Subcutaneous abdominal adipose tissue (tissue), 5 donors: Measurements from ENCODE around the gene ECI1.
"Not testable (repeated sequence)": the region's sequence is repeated elsewhere in the genome, so short reads cannot be mapped to it uniquely, and the experiment has no call there.

Source experiments
- H3K27ac ChIP-seq: one replicate; pipeline ENCODE4 v1.7.0; 2013; ENCODE audit warnings: low read depth, mild to moderate bottlenecking, inconsistent platforms, low read length, moderate library complexity
- H3K27me3 ChIP-seq, 5 donors: one replicate each; pipeline ENCODE4 v1.7.0; 2013; ENCODE audit warnings: low read length in 5 of 5, inconsistent platforms in 1 of 5; ENCODE audit not compliant: control insufficient read depth in 5 of 5, insufficient read depth in 4 of 5
- H3K36me3 ChIP-seq, 5 donors: one replicate each; pipeline ENCODE4 v1.7.0; 2013; ENCODE audit warnings: low read length in 5 of 5; ENCODE audit not compliant: control insufficient read depth in 5 of 5, insufficient read depth in 5 of 5
- H3K4me1 ChIP-seq, 5 donors: one replicate each; pipeline ENCODE4 v1.7.0; 2013; ENCODE audit warnings: low read length in 5 of 5, mild to moderate bottlenecking in 3 of 5, moderate library complexity in 1 of 5; ENCODE audit not compliant: control insufficient read depth in 5 of 5, insufficient read depth in 5 of 5
- H3K4me3 ChIP-seq, 5 donors: one replicate each; pipeline ENCODE4 v1.7.0; 2013; ENCODE audit warnings: low read length in 5 of 5, low read depth in 1 of 5
- H3K9ac ChIP-seq, 5 donors: one replicate each; pipeline ENCODE4 v1.7.0; 2013; ENCODE audit warnings: low read length in 5 of 5, mild to moderate bottlenecking in 4 of 5, moderate library complexity in 3 of 5
- H3K9me3 ChIP-seq, 5 donors: one replicate each; pipeline ENCODE4 v1.7.0; 2013; ENCODE audit warnings: low read length in 5 of 5; ENCODE audit not compliant: control insufficient read depth in 5 of 5
- donor health status: healthy.
- donor health status: healthy.
- donor health status: healthy.
- donor health status: healthy.
- donor health status: healthy.

ECI1 gene

GRCh38 chr16:2207872-2208271, 43.5 kb downstream of the ECI1 start:
- H3K9me3 ChIP-seq: no peaks in the 10 kb centered on the region
- peaks cover 7 to 35% (median 28%) of the 10 kb centered on the region in 5 donors for H3K4me1 ChIP-seq
- H3K27ac ChIP-seq: no peak overlapping the region
- H3K9ac ChIP-seq: no peak overlapping the region
- H3K27me3 ChIP-seq: no peaks in the 10 kb centered on the region
- H3K4me3 ChIP-seq: no peak overlapping the region
- H3K36me3 ChIP-seq: peaks cover 0 to 48% (median 31%) of the 10 kb centered on the region in 5 donors

GRCh38 chr16:2206780-2207433, 44.5 kb downstream of the ECI1 start:
- Histone ChIP-seq H3K36me3 (peaks cover 0 to 40% (median 31%) of the 10 kb centered on the region in 5 donors), H3K4me1 (peaks cover 6 to 25% (median 21%) of the 10 kb centered on the region in 5 donors), H3K9ac (no peak overlapping the region), H3K27ac (no peak overlapping the region), H3K27me3 (no peaks in the 10 kb centered on the region), H3K9me3 (no peaks in the 10 kb centered on the region), H3K4me3 (no peak overlapping the region)

- Histone ChIP-seq H3K36me3 (peaks cover 0 to 40% (median 31%) of the 10 kb centered on the region in 5 donors), H3K27me3 (no peaks in the 10 kb centered on the region), H3K4me1 (peaks cover 6 to 22% (median 21%) of the 10 kb centered on the region in 5 donors), H3K4me3 (peak overlapping the region; percentile 57 to 98 (median 91)), H3K27ac (no peak overlapping the region), H3K9me3 (no peaks in the 10 kb centered on the region), H3K9ac (peak overlapping the region in 3 of 5 donors; percentile 56 to 95 (median 93))
Measured at GRCh38 chr16:2206420-2206779, 45.0 kb downstream of the ECI1 start.

- Histone ChIP-seq H3K27ac (peak overlapping the region; percentile 84), H3K9ac (peak overlapping the region in 4 of 5 donors; percentile 56 to 95 (median 94)), H3K4me3 (peak overlapping the region; percentile 66 to 98 (median 91)), H3K27me3 (no peaks in the 10 kb centered on the region), H3K4me1 (peaks cover 6 to 22% (median 21%) of the 10 kb centered on the region in 5 donors), H3K36me3 (peaks cover 0 to 40% (median 31%) of the 10 kb centered on the region in 5 donors), H3K9me3 (no peaks in the 10 kb centered on the region)
Measured at GRCh38 chr16:2205967-2206313, 45.4 kb downstream of the ECI1 start.

GRCh38 chr16:2205104-2205966, 46.1 kb downstream of the ECI1 start, which contains the start of gene MLST8:
TSS of gene MLST8 (plus strand) at chr16:2205454. CDS start at chr16:2206086, 632 bp downstream.
- no peaks in the 10 kb centered on the region for H3K9me3 ChIP-seq
- H3K36me3 ChIP-seq: peaks cover 0 to 37% (median 31%) of the 10 kb centered on the region in 5 donors
- peaks cover 6 to 22% (median 21%) of the 10 kb centered on the region in 5 donors for H3K4me1 ChIP-seq
- H3K9ac ChIP-seq: peak within 1 kb of the TSS in 4 of 5 donors; percentile 88 to 95 (median 94)
- H3K27me3 ChIP-seq: no peaks in the 10 kb centered on the region
- peak within 1 kb of the TSS; percentile 84 for H3K27ac ChIP-seq
- H3K4me3 ChIP-seq: peak within 1 kb of the TSS; percentile 66 to 98 (median 91)

- H3K27me3 ChIP-seq: no peaks in the 10 kb centered on the region
- peaks cover 0 to 30% (median 24%) of the 10 kb centered on the region in 5 donors for H3K36me3 ChIP-seq
- H3K4me3 ChIP-seq: peak overlapping the region; percentile 48 to 98 (median 91)
- no peaks in the 10 kb centered on the region for H3K9me3 ChIP-seq
- H3K9ac ChIP-seq: peak overlapping the region in 4 of 5 donors; percentile 59 to 95 (median 94)
- H3K27ac ChIP-seq: peak overlapping the region; percentile 84
- H3K4me1 ChIP-seq: peaks cover 6 to 22% (median 21%) of the 10 kb centered on the region in 5 donors
Measured at GRCh38 chr16:2204416-2205103, 46.8 kb downstream of the ECI1 start.

GRCh38 chr16:2203119-2203688, 48.2 kb downstream of the ECI1 start:
- not testable (repeated sequence) for H3K27ac ChIP-seq, H3K27me3 ChIP-seq, H3K9me3 ChIP-seq, H3K9ac ChIP-seq, H3K4me3 ChIP-seq
- H3K36me3 ChIP-seq: peaks cover 0 to 16% (median 12%) of the 10 kb centered on the region in 5 donors
- peaks cover 6 to 22% (median 21%) of the 10 kb centered on the region in 5 donors for H3K4me1 ChIP-seq

GRCh38 chr16:2200313-2200712, 51.1 kb downstream of the ECI1 start:
- Histone ChIP-seq H3K4me3 (no peak overlapping the region), H3K4me1 (peaks cover 2 to 16% (median 10%) of the 10 kb centered on the region in 5 donors), H3K36me3 (no peaks in the 10 kb centered on the region), H3K27ac (no peak overlapping the region), H3K27me3 (peaks cover 16 to 27% (median 17%) of the 10 kb centered on the region in 5 donors), H3K9me3 (no peaks in the 10 kb centered on the region), H3K9ac (no peak overlapping the region)

GRCh38 chr16:2199621-2200139, 51.7 kb downstream of the ECI1 start:
- no peak overlapping the region for H3K4me3 ChIP-seq
- H3K27ac ChIP-seq: no peak overlapping the region
- H3K9ac ChIP-seq: no peak overlapping the region
- peaks cover under 1 to 13% (median 8%) of the 10 kb centered on the region in 5 donors for H3K4me1 ChIP-seq
- no peaks in the 10 kb centered on the region for H3K36me3 ChIP-seq
- H3K27me3 ChIP-seq: peaks cover 22 to 33% (median 23%) of the 10 kb centered on the region in 5 donors
- no peaks in the 10 kb centered on the region for H3K9me3 ChIP-seq
